GM12865 (cell line): ENCODE data around the gene SORCS2.
A peak's percentile ranks its signal among the peaks of the same experiment; 100 is the strongest.

Source experiments
- DNase-seq: peaks from one replicate; pipeline ENCODE4 v3.0.0; 2010; ENCODE audit warnings: low read depth
- H3K4me3 ChIP-seq: 2 replicates; pipeline ENCODE4 v1.5.1; 2011; ENCODE audit warnings: mild to moderate bottlenecking, low read depth, low read length, control low read depth
- TF ChIP-seq, protein P1 (sequence below): IDR thresholded peaks from 2 replicates; pipeline ENCODE4 v1.5.1; 2011; ENCODE audit warnings: low read length, control low read depth, low read depth, inconsistent platforms; ENCODE audit not compliant: insufficient read depth; ENCODE audit errors: missing control alignments

SORCS2 gene

DNA sequence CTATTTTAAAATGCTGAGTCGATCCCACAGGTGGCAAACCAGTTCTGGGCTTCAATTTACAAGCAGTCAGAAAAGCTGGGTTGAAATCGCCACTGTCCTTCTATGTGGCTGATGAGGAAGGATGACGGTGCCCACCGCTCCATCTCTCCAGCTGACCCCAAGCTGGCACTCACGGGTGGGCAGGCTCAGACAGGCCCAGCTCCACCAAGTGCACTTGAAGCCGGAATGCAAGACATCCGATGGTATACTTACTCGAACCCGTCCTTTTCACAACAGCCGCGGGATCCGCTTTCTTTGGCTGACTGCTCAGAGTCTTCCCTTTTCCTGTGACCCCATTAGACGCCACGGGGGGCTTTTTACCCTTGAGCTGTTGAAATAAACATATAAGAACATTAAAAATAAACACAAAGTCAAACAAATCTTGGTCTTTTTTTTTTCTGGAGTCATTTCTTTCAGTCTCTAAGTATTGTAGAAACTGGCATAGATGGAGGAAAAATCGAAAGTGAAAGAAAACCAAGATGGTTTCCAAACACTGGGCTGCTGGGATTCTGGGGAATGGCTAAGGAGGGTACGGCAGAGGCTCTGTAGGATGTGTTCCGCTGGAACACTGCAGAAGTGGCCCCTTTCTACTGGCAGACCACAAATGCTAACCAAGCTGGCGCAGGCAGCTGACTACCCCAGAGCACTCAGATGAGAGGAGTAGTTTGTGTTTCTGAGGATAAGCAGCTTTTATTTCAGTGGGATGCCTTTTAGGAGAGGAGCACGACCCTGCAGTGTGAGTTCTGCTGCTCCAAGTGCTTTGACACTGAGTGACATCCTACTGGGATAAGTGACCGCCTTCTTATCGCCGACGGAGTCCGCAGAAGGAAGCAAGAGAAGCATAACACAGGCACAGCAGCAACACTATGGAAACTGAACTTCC is 586.4 kb downstream of the SORCS2 start:
- TF ChIP-seq, protein P1, sequence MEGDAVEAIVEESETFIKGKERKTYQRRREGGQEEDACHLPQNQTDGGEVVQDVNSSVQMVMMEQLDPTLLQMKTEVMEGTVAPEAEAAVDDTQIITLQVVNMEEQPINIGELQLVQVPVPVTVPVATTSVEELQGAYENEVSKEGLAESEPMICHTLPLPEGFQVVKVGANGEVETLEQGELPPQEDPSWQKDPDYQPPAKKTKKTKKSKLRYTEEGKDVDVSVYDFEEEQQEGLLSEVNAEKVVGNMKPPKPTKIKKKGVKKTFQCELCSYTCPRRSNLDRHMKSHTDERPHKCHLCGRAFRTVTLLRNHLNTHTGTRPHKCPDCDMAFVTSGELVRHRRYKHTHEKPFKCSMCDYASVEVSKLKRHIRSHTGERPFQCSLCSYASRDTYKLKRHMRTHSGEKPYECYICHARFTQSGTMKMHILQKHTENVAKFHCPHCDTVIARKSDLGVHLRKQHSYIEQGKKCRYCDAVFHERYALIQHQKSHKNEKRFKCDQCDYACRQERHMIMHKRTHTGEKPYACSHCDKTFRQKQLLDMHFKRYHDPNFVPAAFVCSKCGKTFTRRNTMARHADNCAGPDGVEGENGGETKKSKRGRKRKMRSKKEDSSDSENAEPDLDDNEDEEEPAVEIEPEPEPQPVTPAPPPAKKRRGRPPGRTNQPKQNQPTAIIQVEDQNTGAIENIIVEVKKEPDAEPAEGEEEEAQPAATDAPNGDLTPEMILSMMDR, result no peak
- no peak for DNase-seq
- H3K4me3 ChIP-seq, result no peak overlapping the region

DNA sequence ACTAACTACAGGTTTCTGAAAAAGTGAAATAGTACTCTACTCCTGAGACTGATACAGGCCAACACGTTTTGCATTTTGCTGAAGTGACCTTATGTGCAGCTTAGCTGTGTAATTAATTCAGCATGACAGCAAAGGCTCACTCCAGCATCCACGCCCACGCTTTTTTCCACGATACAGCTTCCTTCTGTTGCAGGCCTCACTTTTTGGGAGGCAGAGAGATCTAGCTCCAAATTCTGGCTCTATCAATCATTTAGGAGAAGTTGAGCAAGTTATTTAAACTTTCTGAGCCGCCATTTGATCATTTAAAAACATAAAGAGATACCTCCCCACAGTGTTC is 587.1 kb downstream of the SORCS2 start:
- TF ChIP-seq, protein P1, result no peak
- H3K4me3 ChIP-seq, result no peak overlapping the region
- DNase-seq, result no peak

DNA sequence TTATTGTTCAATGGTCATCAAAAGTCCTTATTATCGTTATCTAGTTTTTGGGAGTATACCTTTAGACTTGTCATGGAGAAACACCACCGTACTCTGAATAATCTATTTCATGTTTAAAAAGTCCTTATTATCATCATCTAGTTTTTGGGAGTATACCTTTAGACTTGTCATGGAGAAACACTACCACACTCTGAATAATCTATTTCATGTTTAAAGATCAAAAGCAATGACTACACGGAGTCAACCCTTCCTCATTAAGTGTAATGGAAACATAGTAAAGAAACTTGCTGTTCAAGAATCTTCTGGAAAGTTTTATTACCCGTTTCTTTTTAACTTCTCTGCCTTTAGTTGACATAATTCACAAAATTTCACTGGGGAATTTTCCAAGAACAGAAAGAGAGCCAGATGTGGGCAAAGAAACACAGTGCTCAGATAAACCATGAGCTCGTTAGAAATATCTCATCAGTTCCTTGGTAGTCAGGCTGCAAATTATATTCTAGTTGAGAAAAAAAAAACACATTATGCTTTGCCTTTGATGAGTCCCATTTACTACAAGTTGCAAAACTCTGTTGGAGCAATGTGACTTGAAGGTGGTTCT is 588.5 kb downstream of the SORCS2 start:
- TF ChIP-seq, protein P1, result no peak
- DNase-seq, result no peak
- H3K4me3 ChIP-seq, result no peak overlapping the region

DNA sequence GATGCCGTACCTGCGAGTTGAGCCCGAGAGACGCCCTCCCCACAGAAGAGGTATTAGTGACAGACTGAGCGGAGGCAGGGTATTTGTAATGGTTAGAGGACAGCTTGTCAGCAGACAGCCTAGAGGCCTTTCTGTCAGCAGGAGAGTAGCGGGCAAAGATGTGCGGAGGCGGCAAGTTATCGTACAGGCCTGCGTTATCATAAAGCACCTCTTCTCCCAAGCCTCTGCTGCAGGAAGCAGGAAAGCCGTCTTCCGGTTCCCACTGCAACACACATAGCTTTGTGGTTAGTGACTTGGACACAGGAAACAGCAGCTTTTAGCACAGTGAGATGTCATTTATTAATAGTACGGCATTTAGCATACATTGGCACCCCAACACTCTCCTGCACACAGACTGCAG is 589.0 kb downstream of the SORCS2 start:
- no peak for DNase-seq
- no peak overlapping the region for H3K4me3 ChIP-seq
- TF ChIP-seq, protein P1, result no peak

DNA sequence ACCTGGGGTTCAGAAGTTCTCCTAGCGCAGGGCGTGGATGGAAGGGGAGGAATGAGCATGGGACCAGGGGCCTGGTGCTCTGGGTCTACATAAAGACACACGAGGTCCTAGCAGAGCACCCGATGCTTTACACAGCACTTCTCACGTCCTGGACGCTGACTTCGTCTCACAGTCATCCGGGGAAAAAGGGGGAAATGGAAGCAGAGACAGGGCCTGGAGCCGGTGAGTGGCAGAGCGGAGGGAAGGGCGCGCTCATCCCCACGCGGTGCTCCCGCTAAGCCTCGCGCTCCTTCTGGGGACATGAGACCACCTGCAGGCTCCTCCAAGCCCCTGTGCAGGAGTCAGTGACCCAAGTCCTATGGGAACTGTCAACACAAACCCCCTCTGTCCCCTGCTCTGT is 589.7 kb downstream of the SORCS2 start:
- no peak for DNase-seq
- H3K4me3 ChIP-seq, result no peak overlapping the region
- TF ChIP-seq, protein P1, result no peak

DNA sequence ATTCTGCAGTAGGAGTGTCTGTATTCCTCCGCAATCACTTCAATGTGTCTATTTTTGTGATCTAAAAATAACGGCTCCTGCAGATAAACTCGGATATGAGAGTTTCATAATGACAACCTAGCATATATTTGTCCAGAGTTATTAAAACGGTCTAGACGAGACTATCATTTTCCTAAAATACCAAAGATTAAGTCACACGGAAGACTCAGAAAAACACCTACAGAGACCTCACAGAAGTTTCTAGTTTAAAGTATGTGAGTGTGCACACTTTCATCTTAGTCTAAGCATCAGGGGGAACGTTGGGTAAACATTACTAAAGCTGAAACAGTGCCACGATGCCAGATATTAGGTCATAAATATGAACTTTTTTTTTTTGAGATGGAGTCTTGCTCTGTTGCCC is 590.4 kb downstream of the SORCS2 start:
- TF ChIP-seq, protein P1, result no peak
- no peak overlapping the region for H3K4me3 ChIP-seq
- peak; percentile 53 for DNase-seq
